A549 (cell line): ENCODE data around the gene C14orf132.

Experiments used
- E2F6 ChIP-seq: IDR thresholded peaks from 2 replicates; pipeline ENCODE4 v1.6.1; 2012; ENCODE audit warnings: low read depth, borderline replicate concordance
- FOSL2 ChIP-seq, 2 experiments: fragments of 450-650 bp in 1 of 2; fragments of >200 bp in 1 of 2; sonication (Bioruptor Twin) in 1 of 2; formaldehyde crosslinking; IDR thresholded peaks; 2 replicates each; pipeline versions ENCODE4 v1.5.0 to v1.6.1; 2016 to 2020; ENCODE audit warnings: mild to moderate bottlenecking in 1 of 2, moderate library complexity in 1 of 2
- HMGXB4 ChIP-seq: fragments of 250-450 bp; sonication (Bioruptor Pico); IDR thresholded peaks from 2 replicates; pipeline ENCODE4 v1.5.0; 2021; ENCODE audit warnings: mild to moderate bottlenecking, moderate library complexity, borderline replicate concordance
- HOXA7 ChIP-seq: fragments of 250-450 bp; sonication (Bioruptor Pico); IDR thresholded peaks from 2 replicates; pipeline ENCODE4 v1.5.0; 2020; ENCODE audit warnings: mild to moderate bottlenecking, moderate library complexity
- JUNB ChIP-seq: fragments of >200 bp; sonication (Bioruptor Twin); formaldehyde crosslinking; IDR thresholded peaks from 2 replicates; pipeline ENCODE4 v1.6.1; 2016
- NR3C1 ChIP-seq: fragments of >200 bp; sonication (Bioruptor Twin); formaldehyde crosslinking; IDR thresholded peaks from 3 replicates; pipeline ENCODE4 v1.6.1; 2017
- RARB ChIP-seq: fragments of 250-450 bp; sonication (Bioruptor Pico); IDR thresholded peaks from 2 replicates; pipeline ENCODE4 v1.8.0; 2021; ENCODE audit warnings: mild to moderate bottlenecking, moderate library complexity
- RFX5 ChIP-seq: fragments of 450-650 bp; IDR thresholded peaks from 2 replicates; pipeline ENCODE4 v1.7.1; 2014; ENCODE audit warnings: antibody characterized with exemption, mild to moderate bottlenecking, moderate library complexity
- SMC3 ChIP-seq: fragments of >200 bp; sonication (Bioruptor Twin); formaldehyde crosslinking; IDR thresholded peaks from 3 replicates; pipeline ENCODE4 v1.6.1; 2018; ENCODE audit warnings: inconsistent platforms
- TP53 ChIP-seq: fragments of 250-450 bp; sonication (Bioruptor Pico); IDR thresholded peaks from 2 replicates; pipeline ENCODE4 v1.5.0; 2021; ENCODE audit warnings: mild to moderate bottlenecking, moderate library complexity
- TF ChIP-seq, protein P1 (sequence below): fragments of >200 bp; sonication (Bioruptor Twin); formaldehyde crosslinking; IDR thresholded peaks from 3 replicates; pipeline ENCODE4 v1.5.1; 2016
- TF ChIP-seq, protein P2 (sequence below): IDR thresholded peaks from 2 replicates; pipeline ENCODE4 v1.6.1; 2012

DNA sequence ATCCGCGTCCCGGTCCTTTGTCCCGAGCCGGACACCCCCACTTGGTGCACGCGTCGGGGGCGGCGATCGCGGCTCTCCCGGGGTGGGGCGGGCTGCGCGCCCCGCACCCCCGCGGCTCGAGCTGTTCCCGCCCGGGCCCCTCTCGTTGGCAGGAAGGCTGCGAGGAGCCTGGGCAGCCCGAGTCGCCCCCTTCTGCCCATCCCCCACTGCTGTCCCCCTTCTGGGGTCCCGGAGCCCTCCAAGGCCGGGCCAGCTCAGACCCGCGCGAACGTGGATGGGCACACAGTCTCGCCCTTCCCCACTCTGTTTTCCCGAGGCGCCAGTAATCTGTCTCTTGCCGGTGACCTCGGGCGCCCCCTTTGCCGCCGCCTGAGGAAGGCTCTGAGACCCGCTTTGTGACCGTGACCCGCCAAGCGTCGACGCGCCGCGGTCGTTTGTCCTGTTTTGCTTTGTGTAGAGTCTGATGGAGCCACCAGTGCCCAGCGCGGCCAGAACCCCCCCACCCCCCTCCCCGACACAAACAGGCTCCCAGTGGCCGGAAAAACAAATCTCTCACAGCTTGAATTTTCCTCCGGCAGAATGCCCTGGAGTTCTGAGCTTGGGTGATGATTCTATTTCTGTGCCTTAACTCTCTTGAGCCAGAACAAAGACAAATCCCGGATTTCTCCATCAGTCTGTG, 610 bp downstream of the C14orf132 start:
- TF ChIP-seq HMGXB4 (CRISPR knock-in tag) (no peak), NR3C1 (no peak), E2F6 (peak; percentile 38; the same call in 1 of the 2 replicates), TP53 (CRISPR knock-in tag) (no peak), RFX5 (no peak), RARB (CRISPR knock-in tag) (no peak), SMC3 (no peak), JUNB (no peak), FOSL2 (IDR thresholded peaks at IDR 0.05) (no peak), FOSL2 (CRISPR knock-in tag; IDR thresholded peaks at IDR 0.05) (no peak), HOXA7 (no peak)
- TF ChIP-seq, protein P1, sequence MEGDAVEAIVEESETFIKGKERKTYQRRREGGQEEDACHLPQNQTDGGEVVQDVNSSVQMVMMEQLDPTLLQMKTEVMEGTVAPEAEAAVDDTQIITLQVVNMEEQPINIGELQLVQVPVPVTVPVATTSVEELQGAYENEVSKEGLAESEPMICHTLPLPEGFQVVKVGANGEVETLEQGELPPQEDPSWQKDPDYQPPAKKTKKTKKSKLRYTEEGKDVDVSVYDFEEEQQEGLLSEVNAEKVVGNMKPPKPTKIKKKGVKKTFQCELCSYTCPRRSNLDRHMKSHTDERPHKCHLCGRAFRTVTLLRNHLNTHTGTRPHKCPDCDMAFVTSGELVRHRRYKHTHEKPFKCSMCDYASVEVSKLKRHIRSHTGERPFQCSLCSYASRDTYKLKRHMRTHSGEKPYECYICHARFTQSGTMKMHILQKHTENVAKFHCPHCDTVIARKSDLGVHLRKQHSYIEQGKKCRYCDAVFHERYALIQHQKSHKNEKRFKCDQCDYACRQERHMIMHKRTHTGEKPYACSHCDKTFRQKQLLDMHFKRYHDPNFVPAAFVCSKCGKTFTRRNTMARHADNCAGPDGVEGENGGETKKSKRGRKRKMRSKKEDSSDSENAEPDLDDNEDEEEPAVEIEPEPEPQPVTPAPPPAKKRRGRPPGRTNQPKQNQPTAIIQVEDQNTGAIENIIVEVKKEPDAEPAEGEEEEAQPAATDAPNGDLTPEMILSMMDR = peak; percentile 31
- TF ChIP-seq, protein P2, sequence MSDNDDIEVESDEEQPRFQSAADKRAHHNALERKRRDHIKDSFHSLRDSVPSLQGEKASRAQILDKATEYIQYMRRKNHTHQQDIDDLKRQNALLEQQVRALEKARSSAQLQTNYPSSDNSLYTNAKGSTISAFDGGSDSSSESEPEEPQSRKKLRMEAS = peak; percentile 33; the same call in 1 of the 2 replicates
